Measurements from ENCODE around the gene ADARB2.

ADARB2 gene

DNA sequence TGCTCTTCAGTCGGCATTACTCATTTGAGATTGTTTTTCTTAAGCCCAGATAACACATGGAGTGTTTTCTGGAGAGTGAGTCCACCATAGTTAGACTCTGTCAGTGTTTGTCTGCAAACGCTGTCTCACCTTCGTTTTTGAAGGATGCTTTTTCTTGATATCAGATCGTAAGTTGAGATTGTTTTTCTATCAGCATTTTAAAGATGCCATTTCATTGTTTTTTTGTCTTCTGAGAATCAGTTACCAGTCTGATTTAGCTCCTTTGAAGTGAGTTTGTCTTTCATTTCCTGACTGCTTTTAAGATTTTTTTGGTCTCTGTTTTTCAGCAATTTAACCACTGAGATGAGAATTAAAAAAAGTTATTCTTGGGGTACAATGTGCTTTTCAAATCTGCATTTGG lies 543.8 kb downstream of the ADARB2 start:
- Histone ChIP-seq H3K9me3 (ENCODE audit: control insufficient read depth, insufficient read depth, low read length) (no peaks in the 10 kb centered on the region), H3K4me3 (ENCODE audit: low read depth, low read length) (no peak overlapping the region), H3K36me3 (ENCODE audit: control insufficient read depth, insufficient read depth, low read length) (no peaks in the 10 kb centered on the region), H3K9ac (ENCODE audit: low read depth, low read length) (no peak overlapping the region), H3K27me3 (ENCODE audit: control insufficient read depth, insufficient read depth, low read length) (no peaks in the 10 kb centered on the region), H3K4me1 (ENCODE audit: control insufficient read depth, insufficient read depth, low read length) (peaks cover under 1% of the 10 kb centered on the region)

DNA sequence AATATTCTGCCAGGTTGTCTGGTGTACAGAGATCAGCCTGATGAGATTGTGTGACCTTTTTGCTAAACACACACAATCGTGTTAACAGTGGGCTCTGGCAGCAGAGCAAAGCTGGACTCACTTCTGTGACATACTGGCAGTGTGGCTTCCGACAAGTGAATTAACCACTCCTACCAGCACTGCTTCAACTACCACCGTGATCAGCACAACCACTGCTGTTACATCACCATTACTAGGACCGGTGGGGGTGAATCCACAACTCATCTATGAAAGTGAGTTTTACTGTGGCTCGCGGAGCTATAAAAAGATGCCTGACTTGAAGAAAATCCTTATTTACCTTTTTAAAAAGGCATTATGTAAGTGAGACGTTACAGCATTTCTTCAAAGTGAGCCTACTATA lies 545.6 kb downstream of the ADARB2 start:
- H3K36me3 ChIP-seq (ENCODE audit: control insufficient read depth, insufficient read depth, low read length), result no peaks in the 10 kb centered on the region
- H3K27me3 ChIP-seq (ENCODE audit: control insufficient read depth, insufficient read depth, low read length), result no peaks in the 10 kb centered on the region
- H3K4me3 ChIP-seq (ENCODE audit: low read depth, low read length), result no peak overlapping the region
- no peak overlapping the region for H3K9ac ChIP-seq (ENCODE audit: low read depth, low read length)
- H3K4me1 ChIP-seq (ENCODE audit: control insufficient read depth, insufficient read depth, low read length), result no peaks in the 10 kb centered on the region
- H3K9me3 ChIP-seq (ENCODE audit: control insufficient read depth, insufficient read depth, low read length), result no peaks in the 10 kb centered on the region

DNA sequence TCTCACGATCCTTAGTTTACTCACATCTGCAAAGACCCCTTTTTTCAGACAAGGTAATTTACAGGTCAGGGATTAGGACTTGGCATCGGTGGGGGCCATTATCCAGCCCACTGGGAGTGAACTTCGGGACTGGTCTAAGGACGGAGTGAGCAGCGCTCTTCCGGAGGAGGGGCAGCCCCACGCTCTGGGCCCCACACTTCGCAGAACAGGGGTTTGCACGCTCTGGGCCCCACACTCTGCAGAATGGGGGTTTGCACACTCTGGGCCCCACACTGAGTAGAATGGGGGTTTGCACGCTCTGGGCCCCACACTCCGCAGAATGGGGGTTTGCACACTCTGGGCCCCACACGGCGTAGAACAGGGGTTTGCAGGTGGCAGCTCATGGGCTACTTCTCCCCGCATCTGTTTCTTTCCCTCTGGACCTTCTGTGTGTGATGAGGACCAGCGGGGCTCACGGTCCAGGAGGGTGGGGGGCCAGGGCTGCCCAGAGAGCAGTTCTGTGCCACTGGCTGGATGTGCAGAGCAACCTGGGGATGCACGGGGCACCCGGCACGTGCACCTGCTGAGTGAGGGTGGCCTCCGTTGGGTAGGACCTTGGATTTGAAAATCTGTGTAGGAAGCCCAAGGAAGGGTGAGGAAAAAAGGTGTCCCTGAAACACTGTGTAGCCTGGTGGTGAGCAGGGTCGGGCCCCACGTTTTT lies 546.4 kb downstream of the ADARB2 start:
- Histone ChIP-seq H3K4me3 (ENCODE audit: low read depth, low read length) (no peak overlapping the region), H3K27me3 (ENCODE audit: control insufficient read depth, insufficient read depth, low read length) (no peaks in the 10 kb centered on the region), H3K36me3 (ENCODE audit: control insufficient read depth, insufficient read depth, low read length) (no peaks in the 10 kb centered on the region), H3K4me1 (ENCODE audit: control insufficient read depth, insufficient read depth, low read length) (no peaks in the 10 kb centered on the region), H3K9ac (ENCODE audit: low read depth, low read length) (no peak overlapping the region), H3K9me3 (ENCODE audit: control insufficient read depth, insufficient read depth, low read length) (no peaks in the 10 kb centered on the region)

DNA sequence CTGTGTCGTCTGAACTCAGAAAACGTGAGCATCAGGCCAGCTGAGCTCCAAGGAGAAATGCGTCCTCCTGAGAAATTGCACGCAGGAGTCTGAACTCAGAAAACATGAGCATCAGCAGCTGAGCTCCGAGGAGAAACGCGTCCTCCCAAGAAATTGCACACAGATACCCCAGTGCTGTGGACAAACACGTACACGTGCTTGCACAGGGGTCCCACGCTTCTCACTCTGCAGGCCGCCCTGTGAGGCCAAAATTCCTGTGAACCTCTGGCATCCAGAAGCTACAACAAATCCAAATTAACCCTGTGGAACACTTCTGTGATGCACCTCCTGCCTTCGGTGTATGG lies 547.3 kb downstream of the ADARB2 start:
- no peaks in the 10 kb centered on the region for H3K27me3 ChIP-seq (ENCODE audit: control insufficient read depth, insufficient read depth, low read length)
- no peaks in the 10 kb centered on the region for H3K9me3 ChIP-seq (ENCODE audit: control insufficient read depth, insufficient read depth, low read length)
- H3K36me3 ChIP-seq (ENCODE audit: control insufficient read depth, insufficient read depth, low read length), result no peaks in the 10 kb centered on the region
- no peaks in the 10 kb centered on the region for H3K4me1 ChIP-seq (ENCODE audit: control insufficient read depth, insufficient read depth, low read length)
- H3K9ac ChIP-seq (ENCODE audit: low read depth, low read length), result no peak overlapping the region
- no peak overlapping the region for H3K4me3 ChIP-seq (ENCODE audit: low read depth, low read length)

DNA sequence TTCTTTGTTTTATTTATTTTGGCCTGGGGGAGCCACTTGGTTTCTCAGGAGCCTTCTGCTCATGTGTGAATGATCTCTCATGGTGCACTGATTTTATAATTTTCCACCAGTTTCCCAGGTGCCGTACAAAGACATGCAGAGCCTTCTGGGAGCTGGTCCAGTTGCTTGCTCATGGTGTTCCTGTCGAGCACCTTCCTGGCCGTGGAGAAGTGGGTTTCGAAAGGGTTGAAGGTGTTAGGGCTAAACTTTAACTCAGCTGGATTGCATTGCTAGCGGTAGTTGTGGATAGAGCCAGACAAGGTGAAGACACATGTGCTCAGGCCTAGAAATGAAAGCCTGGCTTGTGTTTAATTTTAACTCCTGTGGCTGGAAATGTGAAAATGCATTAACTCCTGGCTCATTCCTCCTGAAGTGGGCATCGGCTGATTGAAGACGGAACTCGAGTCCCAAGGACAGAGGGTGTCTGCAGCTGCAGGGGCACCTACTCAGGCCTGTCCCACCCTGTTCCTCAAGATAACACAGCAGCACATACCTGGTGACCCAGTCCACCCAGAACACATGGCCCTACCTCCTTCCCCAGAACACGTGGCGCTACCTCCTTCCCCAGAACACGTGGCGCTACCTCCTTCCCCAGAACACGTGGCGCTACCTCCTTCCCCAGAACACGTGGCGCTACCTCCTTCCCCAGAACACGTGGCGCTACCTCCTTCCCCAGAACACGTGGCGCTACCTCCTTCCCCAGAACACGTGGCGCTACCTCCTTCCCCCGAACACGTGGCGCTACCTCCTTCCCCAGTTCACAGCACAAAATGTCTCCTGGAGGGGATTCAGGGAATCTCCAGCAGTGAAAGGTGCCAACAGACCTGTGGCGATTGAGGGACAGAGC lies 547.9 kb downstream of the ADARB2 start:
- H3K4me3 ChIP-seq (ENCODE audit: low read depth, low read length), result no peak overlapping the region

DNA sequence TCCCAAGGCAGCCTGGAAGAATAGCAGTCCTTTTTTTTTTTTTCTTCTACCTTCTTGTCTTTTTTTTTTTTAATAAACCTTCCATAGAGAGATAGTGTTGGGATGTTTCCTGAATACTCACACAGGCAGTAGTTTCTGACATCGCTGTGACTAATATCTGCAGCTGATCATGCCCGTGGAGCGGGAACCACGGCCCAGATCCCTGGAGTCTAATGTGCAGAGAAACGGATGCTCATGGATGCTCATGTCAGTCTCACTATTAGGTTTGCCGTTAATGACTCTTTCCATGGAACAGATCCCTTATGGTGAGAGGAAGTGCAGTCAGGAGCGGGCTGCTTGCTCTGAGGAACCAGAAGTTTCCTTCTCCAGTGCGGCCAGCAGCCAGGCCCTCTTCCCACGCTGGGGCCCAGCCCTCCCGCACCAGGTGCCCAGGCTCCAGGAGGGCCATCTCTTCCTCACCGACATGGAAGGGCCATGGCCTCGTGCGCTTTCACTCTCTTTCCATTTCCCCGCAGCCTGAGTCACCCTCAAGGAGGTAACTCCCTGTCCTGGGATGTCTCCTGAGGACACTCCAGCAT lies 548.7 kb downstream of the ADARB2 start:
- Histone ChIP-seq H3K36me3 (ENCODE audit: control insufficient read depth, insufficient read depth, low read length) (no peaks in the 10 kb centered on the region), H3K4me3 (ENCODE audit: low read depth, low read length) (no peak overlapping the region), H3K4me1 (ENCODE audit: control insufficient read depth, insufficient read depth, low read length) (no peaks in the 10 kb centered on the region), H3K9me3 (ENCODE audit: control insufficient read depth, insufficient read depth, low read length) (no peaks in the 10 kb centered on the region), H3K9ac (ENCODE audit: low read depth, low read length) (no peak overlapping the region), H3K27me3 (ENCODE audit: control insufficient read depth, insufficient read depth, low read length) (no peaks in the 10 kb centered on the region)

More for the DNA sequence above, 547.9 kb downstream of the ADARB2 start:
- Histone ChIP-seq H3K27me3 (ENCODE audit: control insufficient read depth, insufficient read depth, low read length) (no peaks in the 10 kb centered on the region), H3K36me3 (ENCODE audit: control insufficient read depth, insufficient read depth, low read length) (no peaks in the 10 kb centered on the region), H3K4me1 (ENCODE audit: control insufficient read depth, insufficient read depth, low read length) (no peaks in the 10 kb centered on the region), H3K9me3 (ENCODE audit: control insufficient read depth, insufficient read depth, low read length) (no peaks in the 10 kb centered on the region), H3K9ac (ENCODE audit: low read depth, low read length) (no peak overlapping the region)

DNA sequence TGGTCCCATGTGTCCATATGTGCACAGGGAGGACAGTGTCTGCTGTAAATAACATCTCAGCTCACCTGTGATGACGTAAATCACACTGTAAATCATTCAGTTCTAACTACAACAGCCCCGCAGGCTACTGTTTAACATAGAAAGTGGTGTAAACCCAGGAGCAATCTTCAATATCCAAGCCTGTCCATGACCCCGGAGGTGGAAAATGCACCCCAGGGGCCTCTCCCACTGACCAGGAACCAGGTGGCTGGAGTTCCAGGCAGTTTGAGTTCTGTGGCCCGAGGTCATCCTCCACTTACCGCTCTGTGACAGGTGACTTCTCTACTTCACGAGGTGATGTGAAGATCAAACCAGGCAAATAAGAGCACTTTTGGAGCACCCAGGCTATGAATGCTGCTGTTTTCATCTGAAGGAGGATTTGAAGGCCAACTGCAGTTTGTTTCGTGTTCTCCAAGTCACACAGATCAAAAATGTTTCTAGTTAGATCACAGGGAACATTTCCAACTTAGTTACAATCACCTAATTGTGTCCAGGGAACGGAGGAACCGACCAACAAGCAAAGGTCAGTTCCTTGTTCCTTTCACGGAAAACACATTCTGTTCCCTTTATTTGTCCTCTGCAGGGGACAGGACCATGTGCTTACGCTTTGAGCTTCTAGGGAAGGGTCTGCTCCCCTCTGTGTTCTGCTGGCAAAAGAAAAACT lies 549.3 kb downstream of the ADARB2 start:
- Histone ChIP-seq H3K9me3 (ENCODE audit: control insufficient read depth, insufficient read depth, low read length) (no peaks in the 10 kb centered on the region), H3K27me3 (ENCODE audit: control insufficient read depth, insufficient read depth, low read length) (no peaks in the 10 kb centered on the region), H3K36me3 (ENCODE audit: control insufficient read depth, insufficient read depth, low read length) (no peaks in the 10 kb centered on the region), H3K4me1 (ENCODE audit: control insufficient read depth, insufficient read depth, low read length) (no peaks in the 10 kb centered on the region), H3K9ac (ENCODE audit: low read depth, low read length) (no peak overlapping the region), H3K4me3 (ENCODE audit: low read depth, low read length) (no peak overlapping the region)

DNA sequence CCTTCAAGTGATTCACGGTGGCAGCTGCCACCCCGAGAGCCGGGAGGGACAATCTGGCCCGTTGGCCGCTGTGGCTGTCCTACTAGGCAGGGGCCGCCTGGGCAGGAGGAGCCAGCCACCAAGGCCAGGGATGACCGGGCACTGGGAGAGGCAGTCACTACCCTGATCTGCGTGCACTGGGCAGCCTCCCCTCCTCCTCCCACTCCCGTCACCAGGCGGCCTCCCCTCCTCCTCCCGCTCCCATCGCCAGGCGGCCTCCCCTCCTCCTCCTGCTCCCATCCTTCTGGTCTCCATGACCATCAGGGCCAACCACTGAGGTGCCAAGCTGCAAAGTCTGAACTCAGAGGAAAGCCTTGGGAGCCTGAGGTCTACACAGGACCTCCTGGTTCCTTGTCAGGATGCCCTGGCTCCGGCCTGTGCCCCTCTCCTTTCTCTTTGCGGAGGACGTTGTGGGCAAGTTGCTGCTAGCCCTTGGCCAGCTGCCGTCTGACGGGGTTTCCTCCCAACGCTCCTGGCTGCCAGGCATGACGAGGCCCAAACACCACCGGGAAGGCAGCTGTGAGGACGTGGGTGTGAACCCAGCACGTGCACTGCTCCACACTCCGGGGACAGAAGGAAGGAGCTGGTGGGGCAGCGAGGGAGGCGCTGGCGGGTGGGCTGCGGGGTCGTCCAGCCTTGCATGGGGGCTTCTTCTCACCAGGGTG lies 550.0 kb downstream of the ADARB2 start:
- H3K27me3 ChIP-seq (ENCODE audit: control insufficient read depth, insufficient read depth, low read length), result no peaks in the 10 kb centered on the region
- no peak overlapping the region for H3K9ac ChIP-seq (ENCODE audit: low read depth, low read length)
- H3K9me3 ChIP-seq (ENCODE audit: control insufficient read depth, insufficient read depth, low read length), result no peaks in the 10 kb centered on the region
- no peaks in the 10 kb centered on the region for H3K36me3 ChIP-seq (ENCODE audit: control insufficient read depth, insufficient read depth, low read length)
- no peak overlapping the region for H3K4me3 ChIP-seq (ENCODE audit: low read depth, low read length)
- no peaks in the 10 kb centered on the region for H3K4me1 ChIP-seq (ENCODE audit: control insufficient read depth, insufficient read depth, low read length)

DNA sequence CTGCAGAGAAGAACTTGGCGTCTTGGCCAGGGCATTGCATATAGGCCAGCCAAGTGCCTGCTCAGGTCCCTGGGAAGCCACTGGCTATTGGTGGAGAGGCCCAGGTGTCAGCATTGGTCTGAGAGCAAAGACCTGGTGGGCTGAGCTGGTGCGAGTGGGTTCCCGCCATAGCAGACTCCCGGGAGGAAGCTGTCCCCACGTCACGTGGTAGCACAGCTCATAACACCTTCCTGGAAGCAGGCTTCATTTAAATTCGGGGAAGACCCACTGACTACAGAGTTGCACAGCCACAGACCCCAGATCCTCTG lies 550.7 kb downstream of the ADARB2 start:
- H3K36me3 ChIP-seq (ENCODE audit: control insufficient read depth, insufficient read depth, low read length), result no peaks in the 10 kb centered on the region
- H3K9me3 ChIP-seq (ENCODE audit: control insufficient read depth, insufficient read depth, low read length), result no peaks in the 10 kb centered on the region
- no peak overlapping the region for H3K9ac ChIP-seq (ENCODE audit: low read depth, low read length)
- no peak overlapping the region for H3K4me3 ChIP-seq (ENCODE audit: low read depth, low read length)
- H3K27me3 ChIP-seq (ENCODE audit: control insufficient read depth, insufficient read depth, low read length), result no peaks in the 10 kb centered on the region
- no peaks in the 10 kb centered on the region for H3K4me1 ChIP-seq (ENCODE audit: control insufficient read depth, insufficient read depth, low read length)

DNA sequence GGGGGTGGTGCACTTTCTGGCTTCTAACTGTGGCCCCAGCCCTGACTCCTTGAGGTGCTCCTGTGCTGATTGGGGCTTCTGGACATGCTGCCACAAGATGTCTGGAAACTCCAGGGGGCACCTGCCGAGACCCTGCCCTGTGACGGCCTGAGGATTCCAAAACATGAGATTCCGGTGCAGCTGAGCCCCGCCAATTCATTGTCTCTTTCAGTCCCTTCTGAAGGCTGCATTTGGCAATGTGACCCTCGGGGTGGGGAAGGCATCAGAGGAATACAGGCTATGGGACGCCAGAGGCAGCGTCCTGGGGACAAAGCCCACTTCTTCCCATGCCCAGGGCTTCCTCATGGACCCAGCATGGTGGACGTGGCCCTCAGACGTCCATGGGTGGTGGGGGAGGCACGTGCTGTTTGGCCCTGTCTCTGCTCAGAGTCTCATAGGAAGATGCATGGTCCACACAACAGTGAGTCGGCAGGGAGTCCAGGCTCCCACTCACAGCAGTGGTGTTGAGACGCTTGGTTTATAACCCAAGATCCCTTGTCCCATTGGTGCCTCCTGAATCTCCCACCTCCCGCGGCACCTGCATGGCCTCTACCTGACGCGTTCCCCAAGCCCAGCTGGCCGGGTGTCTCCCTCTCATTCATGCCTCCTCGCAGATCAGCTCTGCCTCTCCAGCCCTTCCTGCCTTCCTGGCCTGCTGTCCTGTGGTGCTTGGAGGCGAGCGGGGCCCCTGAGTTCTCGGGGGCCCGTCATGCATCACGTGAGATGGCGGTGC lies 551.2 kb downstream of the ADARB2 start:
- H3K27me3 ChIP-seq (ENCODE audit: control insufficient read depth, insufficient read depth, low read length), result no peaks in the 10 kb centered on the region
- H3K4me3 ChIP-seq (ENCODE audit: low read depth, low read length), result no peak overlapping the region
- H3K9me3 ChIP-seq (ENCODE audit: control insufficient read depth, insufficient read depth, low read length), result no peaks in the 10 kb centered on the region
- H3K9ac ChIP-seq (ENCODE audit: low read depth, low read length), result no peak overlapping the region
- no peaks in the 10 kb centered on the region for H3K36me3 ChIP-seq (ENCODE audit: control insufficient read depth, insufficient read depth, low read length)
- no peaks in the 10 kb centered on the region for H3K4me1 ChIP-seq (ENCODE audit: control insufficient read depth, insufficient read depth, low read length)
